ENCODE measurements around the gene MARK1. TPM values are rescaled to one million over a fixed set of nuclear protein-coding genes. Genes with fewer than 3 reads are reported as not detected.

The MARK1 gene
- total and polyA plus RNA-seq, 4 donors: 1.3 to 6.5 (median 3.1) TPM

DNA sequence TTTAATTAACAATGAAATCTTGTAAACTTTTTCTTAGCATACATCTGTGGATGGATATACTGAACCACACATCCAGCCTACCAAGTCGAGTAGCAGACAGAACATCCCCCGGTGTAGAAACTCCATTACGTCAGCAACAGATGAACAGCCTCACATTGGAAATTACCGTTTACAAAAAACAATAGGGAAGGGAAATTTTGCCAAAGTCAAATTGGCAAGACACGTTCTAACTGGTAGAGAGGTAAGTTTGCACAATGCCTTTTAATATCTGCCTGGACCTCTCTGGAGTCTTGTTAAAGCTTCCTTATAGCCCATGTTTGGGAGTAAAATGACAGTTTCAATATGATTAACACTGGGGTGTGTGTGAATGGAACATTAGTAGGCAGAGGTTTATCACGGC, 51.4 kb downstream of the MARK1 start:
- peaks cover 0 to 6% (median 0%) of the 10 kb centered on the region in 4 donors for H3K9me3 ChIP-seq (ENCODE audit: control insufficient read depth in 4 of 4, insufficient read depth in 3 of 4, low read length in 3 of 4)
- no peak overlapping the region for H3K9ac ChIP-seq (ENCODE audit: insufficient read depth in 1 of 2, low read length in 2 of 2)
- 76 to 84% methylated on average over 6 of the region's 6 CpGs for WGBS, 2 donors
- no peaks in the 10 kb centered on the region for H3K36me3 ChIP-seq (ENCODE audit: control insufficient read depth in 4 of 4, insufficient read depth in 4 of 4, low read length in 4 of 4)
- H3K27ac ChIP-seq (ENCODE audit: low read depth in 1 of 2, low read length in 1 of 2): no peak overlapping the region
- H3K4me3 ChIP-seq: no peak overlapping the region
- peaks cover 0 to 11% (median 2%) of the 10 kb centered on the region in 5 donors for H3K4me1 ChIP-seq (ENCODE audit: control insufficient read depth in 5 of 5, insufficient read depth in 5 of 5, low read length in 5 of 5)
- DNase-seq (no peak), ATAC-seq (ENCODE audit: insufficient read depth, low FRiP score) (no peak)
- no peaks in the 10 kb centered on the region for H3K27me3 ChIP-seq (ENCODE audit: control insufficient read depth in 3 of 3, insufficient read depth in 3 of 3, low read length in 2 of 3)
- TF ChIP-seq, protein P1, sequence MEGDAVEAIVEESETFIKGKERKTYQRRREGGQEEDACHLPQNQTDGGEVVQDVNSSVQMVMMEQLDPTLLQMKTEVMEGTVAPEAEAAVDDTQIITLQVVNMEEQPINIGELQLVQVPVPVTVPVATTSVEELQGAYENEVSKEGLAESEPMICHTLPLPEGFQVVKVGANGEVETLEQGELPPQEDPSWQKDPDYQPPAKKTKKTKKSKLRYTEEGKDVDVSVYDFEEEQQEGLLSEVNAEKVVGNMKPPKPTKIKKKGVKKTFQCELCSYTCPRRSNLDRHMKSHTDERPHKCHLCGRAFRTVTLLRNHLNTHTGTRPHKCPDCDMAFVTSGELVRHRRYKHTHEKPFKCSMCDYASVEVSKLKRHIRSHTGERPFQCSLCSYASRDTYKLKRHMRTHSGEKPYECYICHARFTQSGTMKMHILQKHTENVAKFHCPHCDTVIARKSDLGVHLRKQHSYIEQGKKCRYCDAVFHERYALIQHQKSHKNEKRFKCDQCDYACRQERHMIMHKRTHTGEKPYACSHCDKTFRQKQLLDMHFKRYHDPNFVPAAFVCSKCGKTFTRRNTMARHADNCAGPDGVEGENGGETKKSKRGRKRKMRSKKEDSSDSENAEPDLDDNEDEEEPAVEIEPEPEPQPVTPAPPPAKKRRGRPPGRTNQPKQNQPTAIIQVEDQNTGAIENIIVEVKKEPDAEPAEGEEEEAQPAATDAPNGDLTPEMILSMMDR (IDR thresholded peaks at IDR 0.05; ENCODE audit: control extremely low read depth, extremely low read depth): no peak

DNA sequence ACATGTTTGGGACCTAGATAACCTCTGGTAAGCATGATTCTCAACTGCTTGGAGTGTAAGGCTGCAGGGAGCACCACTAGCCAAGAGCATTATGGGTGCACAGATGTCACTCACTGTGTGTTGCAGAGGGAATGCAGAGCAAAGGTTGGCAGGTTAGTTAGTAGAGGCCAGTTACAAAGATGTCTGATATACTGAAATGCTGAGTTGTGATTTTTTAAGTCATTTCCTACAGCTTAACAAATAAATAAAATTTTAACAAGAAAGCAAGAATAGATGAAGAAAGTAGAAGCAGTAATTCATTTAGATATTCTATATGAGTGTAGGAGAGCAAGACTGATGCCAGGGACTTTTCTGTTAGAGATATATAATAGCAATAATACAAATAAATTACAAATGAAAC, 64.8 kb downstream of the MARK1 start:
- Histone ChIP-seq H3K27ac (ENCODE audit: low read depth in 1 of 2, low read length in 1 of 2) (no peak overlapping the region), H3K4me1 (ENCODE audit: control insufficient read depth in 5 of 5, insufficient read depth in 5 of 5, low read length in 5 of 5) (peaks cover 0 to 6% (median 0%) of the 10 kb centered on the region in 5 donors), H3K9ac (ENCODE audit: insufficient read depth in 1 of 2, low read length in 2 of 2) (no peak overlapping the region), H3K9me3 (ENCODE audit: control insufficient read depth in 4 of 4, insufficient read depth in 3 of 4, low read length in 3 of 4) (no peaks in the 10 kb centered on the region), H3K27me3 (ENCODE audit: control insufficient read depth in 3 of 3, insufficient read depth in 3 of 3, low read length in 2 of 3) (no peaks in the 10 kb centered on the region), H3K36me3 (ENCODE audit: control insufficient read depth in 4 of 4, insufficient read depth in 4 of 4, low read length in 4 of 4) (no peaks in the 10 kb centered on the region), H3K4me3 (no peak overlapping the region)
- TF ChIP-seq, protein P1 (IDR thresholded peaks at IDR 0.05; ENCODE audit: control extremely low read depth, extremely low read depth): no peak
- ATAC-seq (ENCODE audit: insufficient read depth, low FRiP score) (no peak), DNase-seq (no peak)

DNA sequence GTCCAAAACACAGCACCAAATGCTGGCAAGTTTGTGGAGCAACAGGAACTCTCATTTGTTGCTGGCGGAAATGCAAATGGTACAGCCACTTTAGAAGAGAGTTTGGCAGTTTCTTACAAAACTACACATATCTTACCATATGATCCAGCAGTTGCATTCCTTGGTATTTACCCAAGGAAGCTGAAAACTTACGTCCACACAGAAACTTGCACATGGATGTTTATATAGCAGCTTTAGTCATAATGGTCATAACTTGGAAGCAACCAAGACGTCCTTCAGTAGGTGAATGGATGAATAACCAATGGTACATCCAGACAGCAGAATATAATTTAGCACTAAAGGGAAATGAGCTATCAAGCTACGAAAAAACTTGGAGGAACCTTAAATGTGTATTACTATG, 66.4 kb downstream of the MARK1 start:
- TF ChIP-seq, protein P1 (IDR thresholded peaks at IDR 0.05; ENCODE audit: control extremely low read depth, extremely low read depth): no peak
- ATAC-seq (ENCODE audit: insufficient read depth, low FRiP score) (no peak), DNase-seq (no peak)
- no peak overlapping the region for H3K9ac ChIP-seq (ENCODE audit: insufficient read depth in 1 of 2, low read length in 2 of 2)
- H3K9me3 ChIP-seq (ENCODE audit: control insufficient read depth in 4 of 4, insufficient read depth in 3 of 4, low read length in 3 of 4): no peaks in the 10 kb centered on the region
- H3K27ac ChIP-seq (ENCODE audit: low read depth in 1 of 2, low read length in 1 of 2): no peak overlapping the region
- 86 to 88% methylated on average over 4 of the region's 4 CpGs for WGBS, 2 donors
- no peaks in the 10 kb centered on the region for H3K27me3 ChIP-seq (ENCODE audit: control insufficient read depth in 3 of 3, insufficient read depth in 3 of 3, low read length in 2 of 3)
- H3K4me3 ChIP-seq: no peak overlapping the region
- peaks cover 0 to 5% (median 0%) of the 10 kb centered on the region in 5 donors for H3K4me1 ChIP-seq (ENCODE audit: control insufficient read depth in 5 of 5, insufficient read depth in 5 of 5, low read length in 5 of 5)
- H3K36me3 ChIP-seq (ENCODE audit: control insufficient read depth in 4 of 4, insufficient read depth in 4 of 4, low read length in 4 of 4): no peaks in the 10 kb centered on the region

DNA sequence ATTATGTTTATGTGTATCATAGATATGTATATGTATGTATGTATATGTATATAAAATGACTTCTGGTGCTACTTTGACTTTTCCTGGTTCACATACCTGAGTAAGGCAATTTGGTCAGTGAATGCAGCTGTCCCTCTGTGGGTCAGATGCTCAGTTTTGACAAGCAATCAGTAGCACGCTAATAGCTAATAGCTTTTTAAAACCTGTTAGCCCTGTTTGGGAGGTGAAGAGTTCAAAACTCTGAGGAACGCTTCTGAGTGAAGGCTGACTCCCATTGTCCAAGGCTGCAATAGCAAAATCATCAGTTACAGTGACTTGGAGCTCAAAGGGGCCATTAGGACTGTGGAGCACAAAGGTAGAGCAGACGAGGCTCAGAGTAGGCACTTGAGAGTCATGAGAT, 67.2 kb downstream of the MARK1 start:
- DNase-seq (no peak), ATAC-seq (ENCODE audit: insufficient read depth, low FRiP score) (no peak)
- H3K36me3 ChIP-seq (ENCODE audit: control insufficient read depth in 4 of 4, insufficient read depth in 4 of 4, low read length in 4 of 4): peaks cover 0 to 2% (median 0%) of the 10 kb centered on the region in 4 donors
- H3K9ac ChIP-seq (ENCODE audit: insufficient read depth in 1 of 2, low read length in 2 of 2): no peak overlapping the region
- no peak overlapping the region for H3K4me3 ChIP-seq
- 46 to 52% methylated on average over 3 of the region's 3 CpGs for WGBS, 2 donors
- H3K27me3 ChIP-seq (ENCODE audit: control insufficient read depth in 3 of 3, insufficient read depth in 3 of 3, low read length in 2 of 3): no peaks in the 10 kb centered on the region
- no peaks in the 10 kb centered on the region for H3K9me3 ChIP-seq (ENCODE audit: control insufficient read depth in 4 of 4, insufficient read depth in 3 of 4, low read length in 3 of 4)
- no peak overlapping the region for H3K27ac ChIP-seq (ENCODE audit: low read depth in 1 of 2, low read length in 1 of 2)
- TF ChIP-seq, protein P1 (IDR thresholded peaks at IDR 0.05; ENCODE audit: control extremely low read depth, extremely low read depth): no peak
- H3K4me1 ChIP-seq (ENCODE audit: control insufficient read depth in 5 of 5, insufficient read depth in 5 of 5, low read length in 5 of 5): no peaks in the 10 kb centered on the region

Measured in lung (tissue), 12 donors.